Posterior cingulate gyrus (tissue), 11 donors: Measurements from ENCODE around the gene ALDH3B1.

Experiments
- DNase-seq, 10 donors: peaks; one replicate each; pipeline versions ENCODE4 v3.0.0 to v3.0.0-alpha.2; 2020 to 2021; ENCODE audit warnings: mixed read lengths in 3 of 10
- intact Hi-C: fragments of 100-400 bp; cut with DNase I; formaldehyde crosslinking; loops from one replicate; pipeline ENCODE4 v1.15.1; 2023

The ALDH3B1 gene

DNA sequence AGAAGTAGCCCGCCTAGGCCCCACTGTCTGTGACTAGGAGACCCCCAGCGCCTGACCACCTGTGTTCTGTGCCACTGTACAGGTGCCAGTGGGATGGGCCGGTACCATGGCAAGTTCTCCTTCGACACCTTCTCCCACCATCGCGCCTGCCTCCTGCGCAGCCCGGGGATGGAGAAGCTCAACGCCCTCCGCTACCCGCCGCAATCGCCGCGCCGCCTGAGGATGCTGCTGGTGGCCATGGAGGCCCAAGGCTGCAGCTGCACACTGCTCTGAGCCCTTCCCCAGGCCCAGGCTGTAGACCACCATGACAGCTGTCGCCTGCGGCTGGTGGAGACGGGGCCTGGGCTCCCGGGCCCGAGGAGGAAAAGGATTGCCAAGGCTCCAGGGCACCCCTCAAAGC, 17.5 kb downstream of the ALDH3B1 start:
- DNase-seq: no peak
- intact Hi-C loops: no loop called here

DNA sequence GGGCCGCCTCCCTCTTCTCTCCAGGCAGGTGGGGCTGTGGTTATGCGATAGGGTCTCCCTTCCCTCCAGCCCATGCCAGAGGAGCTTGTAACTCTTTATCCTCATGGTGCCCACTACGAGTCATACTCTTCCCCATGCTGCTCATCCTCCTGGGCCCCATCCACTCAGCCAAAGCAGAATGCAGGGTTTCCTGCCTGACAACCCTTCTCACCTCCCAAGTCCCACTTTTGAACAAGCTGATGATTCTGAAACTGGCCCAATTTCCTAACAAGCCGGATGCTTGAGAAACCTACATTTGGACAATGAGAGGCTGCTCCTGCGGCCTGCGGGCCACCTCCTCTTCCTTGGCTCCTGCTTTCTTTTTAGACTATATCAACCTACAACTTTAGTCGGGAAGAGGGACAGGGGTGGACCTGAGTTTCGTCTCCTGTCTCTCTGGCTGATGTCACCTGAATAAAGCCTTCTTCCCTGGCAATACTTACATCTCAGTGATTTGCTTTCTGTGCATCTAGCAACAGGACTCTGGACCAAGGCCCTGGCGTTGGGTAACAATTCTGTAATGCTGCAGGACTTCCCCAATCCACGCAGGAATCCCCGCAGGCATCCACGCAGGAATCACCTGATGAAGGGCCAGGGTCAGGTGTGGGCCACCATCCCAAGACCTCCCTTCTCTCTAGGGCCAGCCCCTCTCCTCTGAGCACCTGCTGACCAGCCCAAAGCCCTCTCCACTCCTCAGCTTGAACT, 18.8 kb downstream of the ALDH3B1 start:
- no peak for DNase-seq
- intact Hi-C loops: no loop called here

DNA sequence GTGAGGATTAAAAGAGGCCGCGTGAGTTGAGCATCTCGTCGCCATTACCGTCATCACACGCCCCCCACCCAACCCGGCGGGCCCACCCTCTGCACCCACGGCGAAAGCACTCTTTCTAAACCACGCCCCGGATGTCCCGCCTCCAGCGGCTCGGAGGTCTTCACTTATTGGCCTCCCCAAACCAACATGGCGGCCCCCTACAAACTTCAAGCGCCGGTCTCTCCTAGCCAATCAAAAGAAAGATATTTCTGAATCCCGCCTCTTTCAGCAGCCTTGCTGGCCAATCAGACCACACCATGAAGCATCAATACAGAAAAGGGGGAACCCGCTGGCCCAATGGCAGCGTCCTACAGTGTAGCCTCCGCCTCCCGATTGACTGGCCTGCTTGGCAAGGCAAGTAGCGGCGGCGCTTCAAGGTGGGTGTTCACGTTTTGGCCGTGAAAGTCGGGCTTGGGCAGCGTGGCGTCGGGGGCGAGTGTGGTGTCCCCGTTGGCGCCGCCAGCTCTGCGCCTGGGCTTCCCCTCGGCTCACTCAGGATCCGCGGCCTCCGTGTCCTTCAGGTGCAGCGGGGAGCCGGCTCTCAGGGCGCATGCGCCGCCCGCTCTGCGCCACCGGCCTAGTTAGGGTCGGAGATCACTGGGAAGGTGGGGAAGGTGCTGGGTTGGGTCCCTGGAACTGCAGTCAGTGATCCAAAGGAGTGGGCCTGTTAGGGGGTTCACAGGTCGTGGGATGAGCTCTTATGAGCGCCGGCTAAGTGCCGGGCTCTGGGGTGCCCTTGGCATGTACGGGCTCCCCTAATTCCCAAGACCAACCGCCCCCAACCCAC, 20.4 kb downstream of the ALDH3B1 start, which contains the start of gene NDUFS8:
Gene NDUFS8 (plus strand): TSS at position 364 of the 826 bp plus-strand sequence. CDS start 1,471 bp downstream, outside the sequence.
- intact Hi-C loops: loop anchor here (5.0 to 10.0 kb wide), 2 partner anchors 84 to 177 kb away; no protein-coding TSS in a partner anchor
- DNase-seq: peak; percentile 90 to 99 (median 98)

DNA sequence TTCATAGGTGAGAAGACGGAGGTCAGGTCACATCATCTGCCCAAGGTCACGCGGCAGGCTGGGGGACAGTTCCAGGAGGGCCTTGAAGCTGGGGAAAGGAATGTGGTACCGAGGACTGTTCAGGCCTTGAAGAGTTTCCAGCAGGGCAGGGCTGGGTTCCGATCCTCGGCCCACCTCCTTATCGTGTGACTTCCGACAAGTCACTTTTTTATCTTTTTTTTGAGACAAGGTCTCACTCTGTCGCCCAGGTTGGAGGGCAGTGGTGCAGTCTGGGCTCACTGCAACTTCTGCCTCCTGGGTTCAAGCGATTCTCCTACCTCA, 21.0 kb downstream of the ALDH3B1 start:
- intact Hi-C loops: loop anchor here (5.0 to 10.0 kb wide), 2 partner anchors 84 to 176 kb away; no protein-coding TSS in a partner anchor
- DNase-seq: no peak

DNA sequence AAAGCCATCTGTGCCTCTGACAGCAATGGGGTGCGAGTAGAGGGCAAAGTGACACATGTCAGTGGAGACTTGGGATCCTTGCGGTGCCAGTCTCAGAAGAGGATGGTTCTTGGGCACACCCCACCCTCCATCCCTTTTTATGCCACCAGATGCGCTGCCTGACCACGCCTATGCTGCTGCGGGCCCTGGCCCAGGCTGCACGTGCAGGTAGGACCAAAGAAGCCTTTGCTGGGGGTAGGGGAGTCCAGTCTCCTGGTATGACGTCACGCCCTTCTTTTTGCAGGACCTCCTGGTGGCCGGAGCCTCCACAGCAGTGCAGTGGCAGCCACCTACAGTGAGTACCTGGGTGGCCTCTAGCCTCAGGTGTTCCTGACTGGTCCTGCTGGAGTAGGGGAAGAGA, 21.9 kb downstream of the ALDH3B1 start:
- no peak for DNase-seq
- intact Hi-C loops: loop anchor here (5.0 to 10.0 kb wide), 2 partner anchors 83 to 175 kb away; no protein-coding TSS in a partner anchor

DNA sequence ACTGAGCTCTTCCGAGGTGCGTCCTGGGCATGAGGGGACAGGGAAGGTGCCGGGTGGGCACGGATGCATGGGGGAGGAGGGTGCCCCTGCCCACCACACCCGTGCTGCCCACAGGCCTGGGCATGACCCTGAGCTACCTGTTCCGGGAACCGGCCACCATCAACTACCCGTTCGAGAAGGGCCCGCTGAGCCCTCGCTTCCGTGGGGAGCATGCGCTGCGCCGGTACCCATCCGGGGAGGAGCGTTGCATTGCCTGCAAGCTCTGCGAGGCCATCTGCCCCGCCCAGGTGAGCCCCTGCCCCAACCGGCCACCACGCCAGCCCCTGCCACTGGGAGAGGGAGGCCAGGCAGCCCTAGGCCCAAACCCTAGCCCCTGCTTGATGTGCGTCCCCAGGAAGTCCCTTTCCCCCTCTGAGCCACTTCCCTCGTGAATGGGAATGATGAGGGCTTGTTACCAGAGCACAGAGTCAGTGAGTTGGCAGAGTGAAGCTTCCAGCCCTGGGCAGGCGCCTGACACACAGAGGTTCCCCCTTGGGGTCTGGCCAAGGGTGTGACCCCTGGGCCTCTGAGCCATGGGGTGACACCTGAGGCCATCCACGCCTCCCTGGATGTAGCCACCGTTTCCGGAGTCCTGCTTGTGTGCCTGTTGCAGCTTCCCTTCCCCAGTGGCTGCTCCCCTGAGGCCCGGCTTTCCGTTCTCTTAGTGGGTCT, 23.0 kb downstream of the ALDH3B1 start:
- intact Hi-C loops: loop anchor here (5.0 to 10.0 kb wide), 2 partner anchors 82 to 174 kb away; no protein-coding TSS in a partner anchor

DNA sequence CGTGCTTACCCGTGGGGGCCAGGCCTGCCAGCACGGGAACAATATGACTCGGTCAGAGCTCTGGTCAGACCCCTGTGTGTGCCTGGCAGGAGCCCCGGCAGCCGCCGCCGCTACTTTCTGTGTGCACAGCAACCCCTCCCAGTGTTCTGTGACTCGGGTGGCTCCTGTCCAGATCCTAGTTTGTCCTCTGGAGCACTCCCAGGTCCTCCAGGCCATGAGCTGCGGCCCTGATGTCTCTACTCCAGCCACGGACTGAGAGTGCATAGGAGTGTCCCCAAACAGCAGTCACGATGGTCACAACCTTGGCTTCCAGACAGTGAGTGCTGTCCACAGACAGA, 23.6 kb downstream of the ALDH3B1 start:
- intact Hi-C loops: loop anchor here (5.0 to 10.0 kb wide), 2 partner anchors 81 to 174 kb away; no protein-coding TSS in a partner anchor
- no peak for DNase-seq

More for the DNA sequence above, 23.0 kb downstream of the ALDH3B1 start:
- no peak for DNase-seq

DNA sequence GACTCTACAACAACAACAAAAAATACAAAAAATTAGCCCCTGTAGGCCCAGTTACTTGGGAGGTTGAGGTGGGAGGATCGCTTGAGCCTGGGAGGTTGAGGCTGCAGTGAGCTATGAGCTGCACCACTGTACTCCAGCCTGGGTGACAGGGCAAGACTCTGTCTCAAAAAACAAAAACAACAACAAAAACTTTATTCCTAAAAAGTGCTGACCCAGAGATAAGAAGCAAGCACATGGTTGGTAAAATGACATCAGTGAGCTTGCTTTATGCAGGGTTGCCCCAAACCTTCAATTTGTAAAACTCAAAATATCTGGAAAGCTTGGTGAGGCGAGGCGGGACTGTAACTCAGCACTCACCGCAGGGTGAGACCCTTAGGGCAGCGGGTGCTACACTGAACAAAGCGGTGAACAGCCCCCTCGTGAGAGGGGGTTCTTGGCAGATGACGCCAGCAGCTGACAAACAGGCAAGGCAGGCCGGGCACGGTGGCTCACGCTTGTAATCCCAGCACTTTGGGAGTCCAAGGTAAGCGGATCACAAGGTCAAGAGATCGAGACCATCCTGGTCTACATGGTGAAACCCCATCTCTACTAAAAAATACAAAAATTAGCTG, 25.2 kb downstream of the ALDH3B1 start:
- intact Hi-C loops: loop anchor here (10.0 kb wide), 1 partner anchor 79 kb away; no protein-coding TSS in a partner anchor

DNA sequence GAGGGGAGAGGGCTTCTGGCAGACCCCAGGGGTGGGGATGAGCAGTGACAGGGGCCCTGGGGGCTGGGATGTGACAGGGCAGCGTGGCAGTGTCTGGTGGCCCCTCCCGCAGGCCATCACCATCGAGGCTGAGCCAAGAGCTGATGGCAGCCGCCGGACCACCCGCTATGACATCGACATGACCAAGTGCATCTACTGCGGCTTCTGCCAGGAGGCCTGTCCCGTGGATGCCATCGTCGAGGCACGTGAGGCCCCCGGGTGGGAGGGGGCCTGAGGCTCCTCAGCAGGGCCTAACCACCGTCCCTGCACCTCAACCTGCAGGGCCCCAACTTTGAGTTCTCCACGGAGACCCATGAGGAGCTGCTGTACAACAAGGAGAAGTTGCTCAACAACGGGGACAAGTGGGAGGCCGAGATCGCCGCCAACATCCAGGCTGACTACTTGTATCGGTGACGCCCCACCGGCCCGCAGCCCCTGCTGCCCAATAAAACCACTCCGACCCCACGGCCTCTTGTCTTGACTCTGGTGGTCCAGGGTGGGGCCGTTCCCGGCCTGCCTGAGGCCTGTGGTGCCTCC, 26.1 kb downstream of the ALDH3B1 start:
- intact Hi-C loops: loop anchor here (10.0 kb wide), 1 partner anchor 79 kb away; no protein-coding TSS in a partner anchor

More for the DNA sequence above, 25.2 kb downstream of the ALDH3B1 start:
- peak in 1 of 10 donors; percentile 56 for DNase-seq

DNA sequence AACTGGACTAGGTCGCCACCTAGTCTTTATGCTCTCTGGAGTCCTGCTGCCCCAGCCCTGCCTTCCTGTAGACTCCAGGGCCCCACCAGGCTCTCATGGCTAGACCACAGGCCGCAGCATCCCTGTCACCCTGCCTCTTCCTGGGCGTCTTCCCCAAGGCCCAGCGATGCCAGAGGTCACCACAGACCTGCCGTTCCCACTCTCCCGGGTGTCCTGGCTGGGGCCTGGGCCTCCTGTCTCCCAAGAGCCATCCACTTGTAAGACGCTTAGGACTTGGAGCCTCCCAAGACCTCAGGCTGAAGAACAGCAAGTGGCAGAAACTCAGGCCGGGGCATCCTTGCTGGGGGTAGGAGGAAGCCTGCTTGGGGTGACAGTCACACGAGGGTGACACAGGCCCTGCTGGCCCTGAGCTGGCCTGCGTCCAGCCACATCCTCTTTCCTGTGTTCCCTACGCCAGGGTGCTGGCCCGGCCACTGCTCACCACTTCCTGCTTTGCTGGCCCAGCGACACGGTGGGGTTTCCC, 26.7 kb downstream of the ALDH3B1 start:
- peak in 2 of 10 donors; percentile 83 to 89 for DNase-seq
- intact Hi-C loops: loop anchor here (10.0 kb wide), 1 partner anchor 78 kb away; no protein-coding TSS in a partner anchor

More for the DNA sequence above, 26.1 kb downstream of the ALDH3B1 start:
- DNase-seq: peak in 2 of 10 donors; percentile 79 to 85

DNA sequence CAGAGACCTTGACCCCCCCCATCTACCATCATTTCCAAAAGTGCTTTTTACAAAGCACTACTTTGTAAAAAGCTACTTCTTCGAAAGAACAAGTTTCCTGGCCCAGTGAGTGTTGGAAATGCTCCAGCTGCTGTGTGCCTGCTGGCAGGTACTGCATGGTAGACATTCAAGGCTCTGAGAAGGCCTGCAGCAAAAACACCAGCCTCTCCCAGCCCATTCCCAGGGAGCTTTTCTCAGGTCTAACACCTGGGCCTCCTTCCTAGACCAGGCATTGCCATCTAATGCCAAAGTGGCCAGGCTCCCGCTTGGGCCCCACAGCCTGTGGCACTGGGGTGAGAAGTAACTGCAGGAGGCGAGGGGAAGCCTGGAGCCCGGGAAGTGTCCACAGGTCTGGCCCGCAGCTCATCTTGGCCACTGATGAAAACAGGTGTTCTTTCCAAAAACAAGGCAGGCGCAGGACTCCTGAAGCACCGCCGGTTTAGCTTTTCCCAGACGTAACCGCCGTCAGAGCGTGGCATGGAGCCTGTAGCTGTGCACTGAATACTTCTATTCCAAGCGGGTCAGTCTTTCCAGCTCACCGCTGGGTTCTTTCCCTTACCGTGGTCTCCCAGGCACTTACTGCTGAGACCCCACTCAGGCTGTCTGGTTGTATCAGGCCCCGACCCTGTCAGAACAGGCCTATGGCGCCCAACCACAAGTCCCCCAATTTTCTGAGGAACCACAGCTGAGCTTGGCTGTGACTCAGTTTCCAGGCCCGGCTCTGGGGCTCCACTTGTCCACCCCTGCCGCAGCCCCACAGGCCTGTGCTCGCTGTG, 27.5 kb downstream of the ALDH3B1 start:
- peak in 2 of 10 donors; percentile 57 to 78 for DNase-seq
- intact Hi-C loops: loop anchor here (10.0 kb wide), 1 partner anchor 77 kb away; no protein-coding TSS in a partner anchor

DNA sequence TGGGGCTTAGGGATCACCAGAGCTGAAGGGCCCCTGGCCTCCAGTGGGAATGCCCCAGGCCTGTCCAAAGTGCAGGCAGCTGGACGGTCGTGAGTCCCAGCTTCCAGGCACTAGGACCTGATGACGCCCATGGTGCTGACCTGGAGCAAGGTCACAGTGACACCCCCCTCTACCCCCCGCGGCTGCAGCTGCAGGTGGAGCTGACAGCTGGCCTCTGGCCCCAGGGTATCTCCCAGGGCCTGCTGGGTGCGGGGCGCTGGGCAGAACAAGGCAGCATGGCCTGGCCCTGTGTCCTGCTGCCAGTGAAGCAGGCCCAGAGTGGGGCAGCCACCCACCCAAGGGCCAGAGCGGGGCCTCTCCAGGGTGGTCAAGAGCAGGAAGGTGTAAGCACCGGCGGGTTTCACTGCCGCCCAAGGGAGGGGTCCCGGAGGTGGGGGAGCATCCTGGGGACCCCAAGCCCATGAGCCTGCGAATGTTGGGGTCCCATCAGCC, 28.1 kb downstream of the ALDH3B1 start:
- DNase-seq: peak in 2 of 10 donors; percentile 67 to 78
- intact Hi-C loops: loop anchor here (10.0 kb wide), 1 partner anchor 77 kb away; no protein-coding TSS in a partner anchor

DNA sequence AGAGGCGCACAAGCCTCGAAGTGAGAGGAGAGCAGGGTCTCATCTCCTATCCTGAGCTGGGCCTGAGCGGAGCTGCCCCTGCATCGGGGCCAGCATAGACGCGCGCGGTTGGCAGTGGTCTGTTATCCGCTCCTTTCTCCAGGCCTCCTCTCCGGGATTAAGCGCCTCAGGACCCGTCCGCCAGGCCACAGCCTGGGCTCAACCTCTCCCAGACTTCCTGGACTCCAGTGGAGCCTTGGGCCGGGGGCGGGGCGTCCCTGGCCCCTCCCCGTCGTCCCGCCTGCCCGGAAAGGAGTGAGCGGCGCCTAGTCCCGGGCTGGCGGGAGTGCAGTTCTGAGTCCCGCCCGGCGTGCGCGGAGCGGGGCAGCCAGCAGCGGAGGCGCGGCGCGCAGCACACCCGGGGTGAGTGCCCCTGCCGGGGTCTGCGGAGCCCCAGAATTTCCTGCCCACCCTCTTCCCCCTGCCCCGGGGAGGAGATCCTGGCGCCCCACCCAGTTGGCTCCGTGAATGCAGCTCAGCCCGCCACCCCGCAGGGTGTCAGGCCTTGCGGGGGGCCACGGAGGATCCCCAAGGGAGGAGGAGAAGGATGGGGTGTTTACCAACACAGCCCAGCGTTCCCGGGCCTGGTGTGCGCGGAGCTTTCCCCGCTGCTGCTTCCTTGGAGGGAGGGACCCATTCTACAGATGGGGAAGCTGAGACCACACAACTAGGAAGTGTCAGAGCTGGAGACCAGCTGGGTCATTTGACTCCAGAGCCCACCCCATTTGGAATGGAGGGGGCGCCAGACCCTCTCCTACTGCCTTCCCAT, 28.8 kb downstream of the ALDH3B1 start, which contains the start of gene TCIRG1:
Gene TCIRG1 (plus strand): TSS at position 308 of the 808 bp plus-strand sequence. CDS start 2,247 bp downstream, outside the sequence.
- intact Hi-C loops: loop anchor here (10.0 kb wide), 1 partner anchor 76 kb away; no protein-coding TSS in a partner anchor
- DNase-seq: peak in 5 of 10 donors; percentile 39 to 87 (median 54)

DNA sequence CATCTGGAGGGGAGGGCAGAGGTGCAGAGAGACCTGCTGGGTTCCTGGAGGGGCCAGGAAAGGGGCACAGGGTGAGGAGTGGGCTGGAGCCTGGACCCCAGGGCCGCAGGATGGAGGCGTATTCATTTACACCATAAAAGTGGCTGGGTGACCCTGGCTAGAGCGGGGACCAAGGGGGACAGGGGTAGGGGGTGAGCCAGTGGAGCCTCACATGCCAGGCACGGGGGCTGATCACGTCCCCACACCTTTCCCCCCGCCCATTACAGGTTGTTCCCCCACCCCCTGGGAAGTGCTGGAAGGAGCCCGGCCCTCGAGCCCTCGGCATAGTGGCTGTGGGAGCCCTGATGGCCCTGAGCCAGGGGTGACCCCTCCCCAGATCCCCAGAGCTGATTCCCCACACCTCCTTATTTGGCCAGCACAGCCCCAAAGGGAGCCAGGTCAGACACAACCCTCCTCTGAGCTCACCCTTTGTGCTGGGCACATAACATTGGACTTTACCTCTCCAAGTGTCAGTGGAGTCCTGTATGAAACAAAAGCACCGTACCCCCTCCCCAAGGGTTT, 29.5 kb downstream of the ALDH3B1 start:
- intact Hi-C loops: loop anchor here (10.0 kb wide), 1 partner anchor 75 kb away; no protein-coding TSS in a partner anchor
- DNase-seq: peak in 2 of 10 donors; percentile 39 to 64

DNA sequence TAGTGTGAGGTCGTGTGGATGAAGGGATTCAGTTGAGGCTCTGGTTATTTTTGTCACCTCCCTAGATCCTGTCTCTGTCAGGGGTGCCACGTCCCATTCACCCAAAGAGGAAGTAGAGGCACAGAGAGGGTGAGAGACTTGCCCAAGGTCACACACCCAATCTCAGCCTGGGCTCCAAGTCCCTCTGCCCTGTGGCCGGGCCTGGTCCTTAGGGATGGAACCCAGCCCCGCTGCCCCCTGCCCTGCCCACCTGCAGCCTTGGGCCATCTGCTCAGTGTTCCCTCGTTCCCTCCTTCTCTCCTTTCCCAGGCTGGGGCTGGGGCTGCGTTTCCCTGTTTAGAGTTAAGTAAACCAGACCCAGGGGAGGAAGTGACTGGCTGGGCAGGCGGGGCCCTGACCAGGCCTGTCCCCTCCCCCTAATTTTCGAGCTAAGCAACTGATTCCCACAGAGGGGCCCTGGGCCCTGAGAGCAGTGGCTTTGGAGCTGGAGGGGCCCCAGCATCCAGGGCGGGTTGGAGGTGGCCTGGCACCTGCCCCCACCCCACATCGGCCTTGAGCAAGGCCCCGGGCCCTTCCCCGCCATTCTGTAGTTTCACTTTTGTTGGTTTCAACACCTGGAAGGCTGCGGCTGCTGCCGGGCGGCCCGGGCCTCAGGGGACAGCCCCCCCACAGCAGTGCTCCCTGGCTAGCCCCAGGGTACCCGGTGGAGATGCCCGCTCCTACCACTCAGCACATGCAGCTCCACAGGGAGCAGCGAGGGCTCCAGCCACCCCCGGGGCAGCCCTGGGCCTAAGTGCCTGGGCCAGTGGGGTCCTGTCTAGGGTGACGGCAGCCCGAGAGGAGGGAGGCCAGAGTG, 30.2 kb downstream of the ALDH3B1 start:
- intact Hi-C loops: no loop called here
- peak in 4 of 10 donors; percentile 3 to 81 (median 75) for DNase-seq
